Mucosa of rectum (tissue), 2 donors: Measurements from ENCODE around the gene EML4.
"Not testable (repeated sequence)": the region's sequence is repeated elsewhere in the genome, so short reads cannot be mapped to it uniquely, and the experiment has no call there.

Experiments used
- H3K27ac ChIP-seq, 2 donors: one replicate each; pipeline ENCODE4 v1.7.0; 2013; ENCODE audit warnings: inconsistent platforms in 2 of 2, low read depth in 2 of 2, low read length in 2 of 2
- H3K27me3 ChIP-seq, 2 donors: one replicate each; pipeline ENCODE4 v1.7.0; 2013; ENCODE audit warnings: low read length in 2 of 2; ENCODE audit not compliant: control insufficient read depth in 2 of 2, insufficient read depth in 2 of 2
- H3K36me3 ChIP-seq, 2 donors: one replicate each; pipeline ENCODE4 v1.7.0; 2013; ENCODE audit warnings: low read length in 2 of 2; ENCODE audit not compliant: control insufficient read depth in 2 of 2, insufficient read depth in 2 of 2
- H3K4me1 ChIP-seq, 2 donors: one replicate each; pipeline ENCODE4 v1.7.0; 2013; ENCODE audit warnings: low read length in 2 of 2, mild to moderate bottlenecking in 1 of 2; ENCODE audit not compliant: control insufficient read depth in 2 of 2, insufficient read depth in 2 of 2
- H3K4me3 ChIP-seq, 2 donors: one replicate each; pipeline ENCODE4 v1.7.0; 2013; ENCODE audit warnings: low read length in 2 of 2
- H3K9ac ChIP-seq, 2 donors: one replicate each; pipeline ENCODE4 v1.7.0; 2013; ENCODE audit warnings: low read length in 2 of 2, low read depth in 1 of 2, mild to moderate bottlenecking in 1 of 2
- H3K9me3 ChIP-seq, 2 donors: one replicate each; pipeline ENCODE4 v1.7.0; 2013; ENCODE audit warnings: low read length in 2 of 2; ENCODE audit not compliant: control insufficient read depth in 2 of 2
- donor health status: healthy.
- donor health status: Normal muscosa, but diverticular disease.

The EML4 gene

DNA sequence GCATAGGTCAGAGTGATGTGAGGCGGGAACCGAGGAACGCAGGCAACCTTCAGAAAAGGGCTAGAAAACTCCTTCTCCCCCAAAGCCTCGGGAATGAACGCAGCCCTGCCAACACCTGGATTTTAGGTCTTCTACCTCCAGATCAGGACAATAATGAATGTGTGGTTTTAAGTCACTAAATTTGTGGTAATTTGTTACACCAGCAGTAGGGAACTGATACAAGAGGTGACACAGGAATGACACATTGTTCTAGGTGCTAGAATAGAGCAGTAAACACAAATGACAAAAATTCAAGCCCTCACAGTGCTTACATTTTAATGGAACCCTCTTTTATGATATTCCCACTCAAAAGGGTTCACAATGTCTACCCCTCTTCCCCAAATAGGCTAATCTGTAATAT is 39.2 kb upstream of the EML4 start:
- peaks cover 38 to 44% of the 10 kb centered on the region in 2 donors for H3K4me1 ChIP-seq
- no peaks in the 10 kb centered on the region for H3K27me3 ChIP-seq
- no peaks in the 10 kb centered on the region for H3K9me3 ChIP-seq
- H3K27ac ChIP-seq: no peak overlapping the region
- no peak overlapping the region for H3K9ac ChIP-seq
- H3K36me3 ChIP-seq: no peaks in the 10 kb centered on the region
- no peak overlapping the region for H3K4me3 ChIP-seq

GRCh38 chr2:42130858-42131257 is 38.3 kb upstream of the EML4 start:
- not testable (repeated sequence) for H3K4me3 ChIP-seq, H3K9me3 ChIP-seq, H3K9ac ChIP-seq, H3K27me3 ChIP-seq, H3K36me3 ChIP-seq, H3K27ac ChIP-seq
- peaks cover 33 to 41% of the 10 kb centered on the region in 2 donors for H3K4me1 ChIP-seq

GRCh38 chr2:42132191-42132965 is 36.8 kb upstream of the EML4 start:
- peak overlapping the region; percentile 27 to 34 for H3K9ac ChIP-seq
- H3K4me3 ChIP-seq: peak overlapping the region; percentile 17 to 59
- H3K4me1 ChIP-seq: peaks cover 27 to 33% of the 10 kb centered on the region in 2 donors

GRCh38 chr2:42132966-42133641 is 36.0 kb upstream of the EML4 start:
- peak overlapping the region; percentile 27 to 34 for H3K9ac ChIP-seq
- peak overlapping the region; percentile 46 to 80 for H3K27ac ChIP-seq
- no peaks in the 10 kb centered on the region for H3K9me3 ChIP-seq
- H3K27me3 ChIP-seq: no peaks in the 10 kb centered on the region
- H3K4me3 ChIP-seq: peak overlapping the region; percentile 17 to 59
- H3K36me3 ChIP-seq: no peaks in the 10 kb centered on the region
- H3K4me1 ChIP-seq: peaks cover 27% of the 10 kb centered on the region in 2 donors

More at GRCh38 chr2:42132191-42132965, 36.8 kb upstream of the EML4 start:
- no peaks in the 10 kb centered on the region for H3K36me3 ChIP-seq
- H3K9me3 ChIP-seq: no peaks in the 10 kb centered on the region
- peak overlapping the region; percentile 46 to 79 for H3K27ac ChIP-seq
- H3K27me3 ChIP-seq: no peaks in the 10 kb centered on the region

GRCh38 chr2:42133771-42134195 is 35.4 kb upstream of the EML4 start:
- Histone ChIP-seq H3K9ac (no peak overlapping the region), H3K4me1 (peaks cover 20 to 22% of the 10 kb centered on the region in 2 donors), H3K36me3 (no peaks in the 10 kb centered on the region), H3K27ac (peak overlapping the region in 1 of 2 donors; percentile 80), H3K27me3 (no peaks in the 10 kb centered on the region), H3K4me3 (no peak overlapping the region), H3K9me3 (no peaks in the 10 kb centered on the region)

- not testable (repeated sequence) for H3K4me3 ChIP-seq, H3K27ac ChIP-seq, H3K27me3 ChIP-seq, H3K9me3 ChIP-seq, H3K9ac ChIP-seq, H3K36me3 ChIP-seq
- H3K4me1 ChIP-seq: peaks cover 15 to 16% of the 10 kb centered on the region in 2 donors
Measured at GRCh38 chr2:42134401-42134932, 34.7 kb upstream of the EML4 start.

GRCh38 chr2:42135381-42136312 is 33.5 kb upstream of the EML4 start:
- peaks cover 14 to 15% of the 10 kb centered on the region in 2 donors for H3K4me1 ChIP-seq
- H3K27ac ChIP-seq: no peak overlapping the region
- no peak overlapping the region for H3K9ac ChIP-seq
- no peaks in the 10 kb centered on the region for H3K9me3 ChIP-seq
- H3K27me3 ChIP-seq: no peaks in the 10 kb centered on the region
- no peaks in the 10 kb centered on the region for H3K36me3 ChIP-seq
- H3K4me3 ChIP-seq: no peak overlapping the region

GRCh38 chr2:42136782-42137124 is 32.4 kb upstream of the EML4 start:
- Histone ChIP-seq H3K9ac (no peak overlapping the region), H3K4me1 (peaks cover 21 to 23% of the 10 kb centered on the region in 2 donors)

GRCh38 chr2:42137125-42137841 is 31.9 kb upstream of the EML4 start:
- Histone ChIP-seq H3K9ac (no peak overlapping the region), H3K27me3 (no peaks in the 10 kb centered on the region), H3K36me3 (no peaks in the 10 kb centered on the region), H3K4me3 (no peak overlapping the region), H3K4me1 (peaks cover 19 to 25% of the 10 kb centered on the region in 2 donors), H3K27ac (no peak overlapping the region), H3K9me3 (no peaks in the 10 kb centered on the region)

More at GRCh38 chr2:42136782-42137124, 32.4 kb upstream of the EML4 start:
- no peaks in the 10 kb centered on the region for H3K9me3 ChIP-seq
- no peaks in the 10 kb centered on the region for H3K27me3 ChIP-seq
- no peak overlapping the region for H3K27ac ChIP-seq
- no peak overlapping the region for H3K4me3 ChIP-seq
- H3K36me3 ChIP-seq: no peaks in the 10 kb centered on the region
